K562 (cell line): ENCODE measurements around the gene IRAK2. TPM values are rescaled to one million over a fixed set of nuclear protein-coding genes. Genes with fewer than 3 reads are reported as not detected.

Experiments used
- ATF2 ChIP-seq: sonication (generic); formaldehyde crosslinking; IDR thresholded peaks from 2 replicates; pipeline ENCODE4 v1.8.1; 2022; ENCODE audit warnings: missing genetic modification reagents
- CBFA2T3 ChIP-seq: fragments of 450-650 bp; IDR thresholded peaks from 2 replicates; pipeline ENCODE4 v1.6.1; 2017
- DNMT1 ChIP-seq: fragments of 450-650 bp; IDR thresholded peaks from 2 replicates; pipeline ENCODE4 v1.6.1; 2016; ENCODE audit warnings: antibody characterized with exemption, mild to moderate bottlenecking
- EGR1 ChIP-seq: fragments of 450-650 bp; conservative IDR thresholded peaks from 2 replicates; pipeline ENCODE4 v1.6.1; 2017; ENCODE audit warnings: mild to moderate bottlenecking
- FOXP4 ChIP-seq: sonication (generic); formaldehyde crosslinking; IDR thresholded peaks from 2 replicates; pipeline ENCODE4 v1.8.0; 2022; ENCODE audit warnings: mild to moderate bottlenecking, missing genetic modification reagents, borderline replicate concordance
- GABPB1 ChIP-seq: sonication (generic); formaldehyde crosslinking; IDR thresholded peaks from 2 replicates; pipeline ENCODE4 v1.8.0; 2022; ENCODE audit warnings: mild to moderate bottlenecking, missing genetic modification reagents
- HMG20A ChIP-seq: fragments of 450-650 bp; formaldehyde crosslinking; conservative IDR thresholded peaks from 2 replicates; pipeline ENCODE4 v1.4.0; 2020; ENCODE audit warnings: mild to moderate bottlenecking, mixed read lengths
- NCOA6 ChIP-seq: fragments of 450-650 bp; IDR thresholded peaks from 2 replicates; pipeline ENCODE4 v1.6.1; 2017; ENCODE audit warnings: mild to moderate bottlenecking
- NFYB ChIP-seq: IDR thresholded peaks from 2 replicates; pipeline ENCODE4 v1.6.1; 2011; ENCODE audit warnings: mild to moderate bottlenecking, moderate library complexity; ENCODE audit not compliant: insufficient read length; ENCODE audit errors: extremely low read depth
- PBX2 ChIP-seq, 2 experiments: IDR thresholded peaks in 1 of 2; conservative IDR thresholded peaks in 1 of 2; 2 replicates each; pipeline ENCODE4 v1.6.1; 2016; ENCODE audit warnings: low read depth in 2 of 2, mild to moderate bottlenecking in 1 of 2, missing compliant biosample characterization in 1 of 2, missing genetic modification characterization in 1 of 2, moderate library complexity in 1 of 2
- RFX7 ChIP-seq: fragments of 250-450 bp; sonication (Bioruptor Pico); IDR thresholded peaks from 2 replicates; pipeline ENCODE4 v1.5.1; 2021; ENCODE audit warnings: mild to moderate bottlenecking
- SIN3A ChIP-seq, 2 experiments: fragments of 150-350 bp in 1 of 2; IDR thresholded peaks; 2 replicates each; pipeline ENCODE4 v1.6.1; 2011 to 2016; ENCODE audit warnings: borderline replicate concordance in 2 of 2, low read depth in 2 of 2, low read length in 2 of 2, mild to moderate bottlenecking in 2 of 2, moderate library complexity in 2 of 2; ENCODE audit not compliant: control insufficient read depth in 1 of 2
- THAP7 ChIP-seq: fragments of 250-450 bp; sonication (Bioruptor Pico); IDR thresholded peaks from 2 replicates; pipeline ENCODE4 v1.5.0; 2021
- TSHZ1 ChIP-seq: fragments of 250-450 bp; sonication (Bioruptor Pico); IDR thresholded peaks from 2 replicates; pipeline ENCODE4 v1.4.0; 2020; ENCODE audit warnings: mild to moderate bottlenecking, moderate library complexity
- ZFX ChIP-seq: sonication (generic); formaldehyde crosslinking; IDR thresholded peaks from 2 replicates; pipeline ENCODE4 v1.8.0; 2022; ENCODE audit warnings: mild to moderate bottlenecking, missing genetic modification reagents, moderate library complexity
- ZNF764 ChIP-seq: fragments of 250-450 bp; sonication (Bioruptor Pico); IDR thresholded peaks from 2 replicates; pipeline ENCODE4 v1.4.0; 2020; ENCODE audit warnings: low read depth, mild to moderate bottlenecking, moderate library complexity
- polyA plus RNA-seq, 8 experiments: library from polyadenylated mRNA; depleted of rRNA in 4 of 8; stranded (reverse) in 5 of 8; unstranded in 3 of 8; fragments of >200 nt; fragmentation: Nextera tagmentation in 2 of 8; fragmentation: Illumina TruSeq in 1 of 8; extraction: Ambion mirVana in 2 of 8; extraction: Trizol in 1 of 8; gene quantifications; 2 replicates each; pipeline versions ENCODE4 v1.2.1 to v1.2.3, GENCODE V29; 2011 to 2014; ENCODE audit warnings: inconsistent platforms in 1 of 8, missing spikeins in 1 of 8
- total RNA-seq, 7 experiments: library from RNA; depleted of rRNA in 6 of 7; stranded (reverse); fragments of >200 nt in 6 of 7; fragmentation: Illumina TruSeq in 2 of 7; extraction: Trizol in 2 of 7; gene quantifications; 2 replicates each; pipeline versions ENCODE4 v1.2.1 to v1.2.3, GENCODE V29; 2011 to 2021; ENCODE audit warnings: low replicate concordance in 1 of 7

The IRAK2 gene
- total and polyA plus RNA-seq, 9 of the 15 experiments (the other 6 are each of a cell fraction or from before 2014, with no cell fraction given) = 0.42 to 4.4 (median 2.7) TPM

GRCh38 chr3:10248184-10248983 is 83.7 kb downstream of the IRAK2 start, which contains the start of gene TATDN2 (continued):
- TF ChIP-seq TSHZ1 (CRISPR knock-in tag) (no peak), EGR1 (no peak), ZFX (CRISPR knock-in tag) (peak; percentile 91), RFX7 (CRISPR knock-in tag) (no peak), NFYB (peak; percentile 39), DNMT1 (no peak), NCOA6 (no peak), THAP7 (CRISPR knock-in tag) (peak; percentile 35; the same call in 1 of the 2 replicates), CBFA2T3 (peak; percentile 60), FOXP4 (no peak), ZNF764 (CRISPR knock-in tag) (no peak), GABPB1 (CRISPR knock-in tag) (peak; percentile 70), SIN3A (IDR thresholded peaks at IDR 0.05; ENCODE audit: borderline replicate concordance in 2 of 2, control insufficient read depth in 1 of 2, low read depth in 2 of 2, low read length in 2 of 2) (peak; percentile 37 to 80; a peak in 2 of 4 replicates), PBX2 (CRISPR knock-in tag; IDR thresholded peaks at IDR 0.05; ENCODE audit: low read depth) (peak; percentile 54; the same call in 1 of the 2 replicates), PBX2 (tag; conservative IDR thresholded peaks at IDR 0.05; ENCODE audit: low read depth) (no peak), HMG20A (no peak), ATF2 (CRISPR knock-in tag) (no peak)
